HUDEP-2 (cell line): ENCODE data around the gene SLC9C2.
A peak's percentile ranks its signal among the peaks of the same experiment; 100 is the strongest.
"Not testable (repeated sequence)": the region's sequence is repeated elsewhere in the genome, so short reads cannot be mapped to it uniquely, and the experiment has no call there.

Source experiments
- DNase-seq, 76 experiments: peaks; one replicate each; lab custom pipeline; 2025; ENCODE audit not compliant: unreplicated experiment in 76 of 76; lab: John Stamatoyannopoulos, UW

Gene SLC9C2

GRCh38 chr1:173603056-173603591, at the start of gene SLC9C2:
Gene SLC9C2 (minus strand): TSS chr1:173603072. CDS start chr1:173601776, 1,296 bp downstream.
- no peak for DNase-seq

- no peak for DNase-seq
These were observed 46.2 kb upstream of the SLC9C2 start for GRCh38 chr1:173648880-173649605.

DNA sequence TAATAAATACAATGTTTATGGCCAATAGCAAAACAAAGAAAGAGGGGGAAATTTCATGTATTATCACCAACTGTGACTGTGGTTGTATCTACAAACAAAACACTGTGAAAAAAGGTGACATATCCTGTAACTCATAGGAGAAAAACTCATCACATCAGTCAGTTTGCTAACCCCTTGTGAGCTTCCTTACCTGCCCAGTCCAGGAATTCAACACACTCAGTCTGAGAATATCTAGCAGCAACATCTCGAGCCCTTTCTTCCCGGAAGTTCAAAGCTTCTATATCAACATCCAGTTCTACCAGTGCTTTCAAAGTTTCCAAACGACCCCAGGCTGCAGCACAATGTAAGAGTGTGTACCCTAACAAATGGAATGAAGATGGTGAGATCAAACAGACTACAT, 43.8 kb upstream of the SLC9C2 start:
- DNase-seq: no peak

DNA sequence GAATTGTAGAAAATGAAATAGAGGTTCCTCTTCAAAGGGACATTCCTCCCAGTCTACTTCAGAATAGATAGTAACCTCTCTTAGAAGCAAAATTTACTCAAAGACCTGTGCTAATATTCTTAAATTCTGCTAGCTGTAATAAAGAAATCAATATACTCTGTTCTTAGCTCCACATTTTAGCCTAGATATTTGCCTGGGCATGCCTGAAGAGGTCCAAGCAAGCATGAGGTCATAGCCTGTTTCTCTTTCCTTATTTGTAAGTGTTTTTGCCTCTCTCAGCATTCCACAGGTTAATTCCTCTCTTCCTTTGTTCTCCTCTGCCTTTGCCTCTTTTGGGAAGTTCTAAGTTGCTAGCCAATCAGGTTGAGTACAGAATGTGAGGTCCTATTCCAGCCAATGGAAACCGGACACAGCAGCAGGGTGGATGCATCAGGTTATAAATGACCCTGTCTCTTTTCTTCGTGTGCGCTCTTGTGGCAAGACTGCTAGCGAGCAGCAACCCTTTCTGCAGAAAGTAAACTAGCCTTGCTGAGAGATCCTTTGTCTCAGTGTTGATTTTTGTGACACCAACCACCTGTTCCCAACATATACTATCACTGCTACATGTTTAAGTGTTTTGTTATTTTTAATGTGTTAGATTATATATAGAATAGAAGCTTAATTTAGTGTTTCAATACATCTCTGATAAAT, 39.7 kb upstream of the SLC9C2 start:
- DNase-seq: not testable (repeated sequence)

GRCh38 chr1:173639102-173639501, 36.2 kb upstream of the SLC9C2 start:
- DNase-seq: no peak

DNA sequence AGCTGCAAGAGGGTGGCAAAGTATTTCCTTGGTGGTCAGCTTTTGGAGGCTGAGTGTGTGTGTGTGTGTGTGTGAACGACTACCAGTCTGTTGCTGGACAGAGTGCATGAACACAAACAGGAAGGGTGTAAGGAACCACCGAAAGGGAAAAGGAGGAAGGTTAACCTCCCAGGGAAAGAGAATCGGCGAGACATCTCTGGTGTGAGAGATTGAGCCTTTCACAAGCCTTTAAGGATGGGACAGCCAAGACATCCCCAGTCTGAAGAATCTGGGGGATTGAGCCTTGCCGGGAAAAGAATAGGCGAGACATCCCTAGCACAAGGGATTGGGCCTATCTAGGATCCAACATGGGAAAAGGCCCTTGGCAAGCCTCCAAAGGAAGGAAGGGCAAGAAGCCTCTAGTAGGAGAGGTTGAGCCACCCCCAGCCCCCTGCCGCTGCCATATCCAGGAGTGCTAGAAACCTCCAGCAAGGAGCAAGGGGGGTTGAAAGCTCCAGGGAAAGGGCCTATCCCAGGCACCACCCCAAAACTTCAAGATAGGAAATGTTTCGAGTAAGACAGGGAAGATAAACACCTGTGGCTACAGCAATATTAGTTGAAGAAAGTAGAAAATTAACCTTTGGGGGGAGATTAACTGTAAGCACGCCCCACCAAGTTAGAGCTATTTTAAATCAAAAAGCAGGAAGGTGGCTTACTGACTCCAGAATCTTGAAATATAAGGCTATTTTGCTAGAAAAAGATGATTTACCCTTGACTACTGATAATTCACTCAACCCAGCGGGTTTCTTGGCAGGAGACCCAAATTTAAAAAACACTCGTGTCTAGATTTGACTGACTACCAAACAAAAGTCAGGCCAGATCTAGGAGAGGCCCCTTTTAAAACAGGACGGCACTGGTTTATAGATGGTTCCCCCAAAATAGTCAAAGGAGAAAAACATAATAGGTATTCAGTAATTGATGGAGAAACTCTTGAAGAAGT, 35.5 kb upstream of the SLC9C2 start:
- no peak for DNase-seq

- DNase-seq: not testable (repeated sequence)
These were observed 34.6 kb upstream of the SLC9C2 start for GRCh38 chr1:173637236-173638042.

- DNase-seq: no peak
These were observed 32.2 kb upstream of the SLC9C2 start, which contains the start of gene TEX50 for GRCh38 chr1:173635116-173635515. Gene TEX50 (plus strand): TSS chr1:173635338. CDS start chr1:173635522, 184 bp downstream.

GRCh38 chr1:173628888-173629287, 26.0 kb upstream of the SLC9C2 start:
- peak in 1 of 76 experiments; percentile 6 for DNase-seq

- no peak for DNase-seq
These were observed 24.4 kb upstream of the SLC9C2 start for GRCh38 chr1:173627269-173627668.

GRCh38 chr1:173616859-173617258, 14.0 kb upstream of the SLC9C2 start:
- no peak for DNase-seq

DNA sequence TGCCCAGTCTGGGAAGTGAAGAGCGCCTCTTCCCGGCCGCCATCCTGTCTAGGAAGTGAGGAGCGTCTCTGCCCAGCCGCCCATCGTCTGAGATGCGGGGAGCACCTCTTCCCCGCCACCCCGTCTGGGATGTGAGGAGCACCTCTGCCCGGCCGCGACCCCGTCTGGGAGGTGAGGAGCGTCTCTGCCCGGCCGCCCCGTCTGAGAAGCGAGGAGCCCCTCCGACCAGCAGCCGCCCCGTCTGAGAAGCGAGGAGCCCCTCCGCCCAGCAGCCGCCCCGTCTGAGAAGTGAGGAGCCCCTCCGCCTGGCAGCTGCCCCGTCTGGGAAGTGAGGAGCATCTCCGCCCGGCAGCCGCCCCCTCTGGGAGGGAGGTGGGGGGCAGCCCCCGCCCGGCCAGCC, 10.2 kb upstream of the SLC9C2 start:
- not testable (repeated sequence) for DNase-seq

GRCh38 chr1:173608503-173609216, 5.8 kb upstream of the SLC9C2 start:
- DNase-seq: no peak

- DNase-seq: no peak
These were observed 1.3 kb downstream of the SLC9C2 start for GRCh38 chr1:173601588-173601987.

DNA sequence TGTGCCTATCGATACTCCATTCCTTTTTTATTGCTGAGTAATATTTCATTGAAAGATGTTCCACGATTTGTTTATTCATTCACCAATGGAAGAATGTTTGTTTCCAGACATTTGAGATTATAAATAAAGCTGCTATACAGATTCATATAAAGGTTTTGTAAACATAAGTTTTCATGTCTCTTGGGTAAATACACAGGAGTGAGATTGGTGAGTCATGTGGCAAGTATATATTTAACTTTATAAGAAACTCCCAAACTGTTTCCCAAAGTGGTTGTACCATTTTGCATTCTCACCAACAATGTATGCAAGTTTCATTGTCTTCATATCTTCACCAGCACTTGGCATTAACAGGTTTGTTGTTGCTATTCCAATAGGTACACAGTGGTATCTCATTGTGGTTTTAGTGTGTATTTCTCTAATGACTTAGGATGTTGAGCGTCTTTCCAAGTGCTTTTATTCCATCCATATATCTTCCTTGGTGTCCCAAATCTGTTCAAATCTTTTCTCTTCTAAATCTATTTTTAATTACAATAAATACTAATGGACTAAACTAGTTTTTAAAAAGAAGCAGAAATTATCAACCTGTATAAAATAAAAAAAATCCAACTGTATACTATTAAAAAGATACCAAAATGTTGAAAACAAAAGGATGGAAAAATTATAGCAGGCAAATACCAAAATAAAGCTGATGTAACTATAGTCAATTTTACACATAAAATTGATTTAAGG, 6.6 kb downstream of the SLC9C2 start:
- DNase-seq: no peak

- not testable (repeated sequence) for DNase-seq
These were observed 11.7 kb downstream of the SLC9C2 start for GRCh38 chr1:173591138-173591537.

DNA sequence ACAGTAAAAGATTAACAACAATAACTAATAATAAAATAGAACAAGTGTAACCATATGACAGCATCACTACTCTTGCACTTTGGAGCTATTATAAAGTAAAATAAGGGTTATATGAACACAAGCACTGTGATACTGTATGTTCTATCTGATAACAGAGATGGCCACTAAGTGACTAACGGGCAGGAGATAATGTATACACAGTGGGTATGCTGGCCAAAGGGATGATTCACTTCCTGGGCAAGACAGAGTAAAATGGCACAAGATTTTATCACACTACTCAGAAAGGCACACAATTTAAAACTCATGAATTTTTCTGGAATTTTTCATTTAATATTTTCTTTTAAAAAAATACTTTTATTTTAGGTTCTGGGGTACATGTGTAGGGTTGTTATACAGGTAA, 12.3 kb downstream of the SLC9C2 start:
- DNase-seq: peak in 58 of 76 experiments; percentile 1 to 80 (median 41)

DNA sequence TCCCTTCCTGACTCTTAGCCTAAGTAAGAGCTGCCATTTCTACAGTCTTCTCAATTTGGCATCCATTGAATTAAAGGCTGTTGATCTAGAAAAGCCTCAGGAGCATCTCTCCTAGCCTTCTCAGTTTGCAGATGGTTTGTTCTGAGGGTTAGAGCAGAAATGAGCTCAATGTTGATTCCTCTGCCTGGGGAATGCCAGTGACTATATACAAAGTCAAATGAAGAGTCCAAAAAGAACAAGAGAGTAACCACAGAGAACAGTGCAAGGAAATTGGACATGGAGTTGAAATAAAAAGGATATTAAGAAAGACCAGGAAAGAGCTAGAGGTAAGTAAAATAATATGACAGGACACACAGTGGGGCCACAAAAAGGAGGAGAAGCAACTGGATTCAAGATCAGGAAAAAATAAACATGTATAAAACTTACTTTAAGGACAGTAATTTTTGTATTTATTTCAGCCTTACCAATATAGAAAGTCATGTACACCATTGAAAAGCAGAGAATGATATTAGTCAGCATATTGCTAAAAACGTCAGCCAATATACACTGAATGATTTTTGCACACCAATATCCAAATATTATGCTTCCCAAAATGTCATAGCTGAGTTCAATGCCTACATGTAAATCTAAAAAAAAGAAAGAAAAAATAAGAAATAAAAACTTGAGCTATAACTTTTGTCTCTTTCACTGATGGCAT, 21.3 kb downstream of the SLC9C2 start:
- no peak for DNase-seq
